Measurements from ENCODE around the gene HBS1L.

GRCh38 chr6:134921276-134921675, 133.3 kb downstream of the HBS1L start:
- no peak for TF ChIP-seq CTCF (IDR thresholded peaks at IDR 0.05)
- TF ChIP-seq POLR2A (IDR thresholded peaks at IDR 0.05), result no peak
